A549 (cell line): ENCODE results near the gene PEX10.

Source experiments
- CHD4 ChIP-seq: fragments of 200-600 bp; sonication (generic); IDR thresholded peaks from 2 replicates; pipeline ENCODE4 v1.6.1; 2016; ENCODE audit warnings: antibody characterized with exemption, mild to moderate bottlenecking, borderline replicate concordance
- CTCF ChIP-seq: fragments of >200 bp; sonication (Bioruptor Twin); formaldehyde crosslinking; IDR thresholded peaks from 3 replicates; pipeline ENCODE4 v1.5.1; 2016
- EP300 ChIP-seq, 2 experiments: fragments of >200 bp; sonication (Bioruptor Twin); formaldehyde crosslinking; IDR thresholded peaks; 2 replicates in 1 of 2; 3 replicates in 1 of 2; pipeline ENCODE4 v1.6.1; 2016 to 2017
- ESRRA ChIP-seq: fragments of 150-350 bp; IDR thresholded peaks from 2 replicates; pipeline ENCODE4 v1.6.1; 2014; ENCODE audit warnings: mild to moderate bottlenecking, low read length, borderline replicate concordance
- JUN ChIP-seq, 2 experiments: fragments of >200 bp; sonication (Bioruptor Twin); formaldehyde crosslinking; IDR thresholded peaks; 2 replicates in 1 of 2; 3 replicates in 1 of 2; pipeline ENCODE4 v1.6.1; 2016 to 2017
- MAZ ChIP-seq: fragments of 150-350 bp; IDR thresholded peaks from 2 replicates; pipeline ENCODE4 v1.6.1; 2014; ENCODE audit warnings: antibody characterized with exemption, low read depth, low read length, borderline replicate concordance
- MYC ChIP-seq: IDR thresholded peaks from 2 replicates; pipeline ENCODE4 v1.6.1; 2012; ENCODE audit warnings: mild to moderate bottlenecking, inconsistent platforms, low read length, improper control_type of control experiment, borderline replicate concordance
- POLR2A ChIP-seq: IDR thresholded peaks from 2 replicates; pipeline ENCODE4 v1.6.1; 2012; ENCODE audit warnings: mild to moderate bottlenecking, low read length
- POLR2AphosphoS2 ChIP-seq: conservative IDR thresholded peaks from 2 replicates; pipeline ENCODE4 v1.6.1; 2012; ENCODE audit warnings: low read length, improper control_type of control experiment, inconsistent platforms
- RAD21 ChIP-seq, 2 experiments: fragments of >200 bp in 1 of 2; sonication (Bioruptor Twin) in 1 of 2; formaldehyde crosslinking in 1 of 2; IDR thresholded peaks in 1 of 2; conservative IDR thresholded peaks in 1 of 2; 2 replicates in 1 of 2; 3 replicates in 1 of 2; pipeline ENCODE4 v1.6.1; 2012 to 2018; ENCODE audit warnings: inconsistent platforms in 1 of 2

- TF ChIP-seq POLR2AphosphoS2 (no peak), CTCF (no peak), EP300 (IDR thresholded peaks at IDR 0.05) (no peak), POLR2A (no peak), JUN (IDR thresholded peaks at IDR 0.05) (no peak), MAZ (no peak), ESRRA (no peak), CHD4 (no peak), RAD21 (conservative IDR thresholded peaks at IDR 0.05 in 1 of 2, IDR thresholded peaks at IDR 0.05 in 1 of 2) (no peak), MYC (no peak)
Measured at GRCh38 chr1:2436876-2437275, 24.5 kb upstream of the PEX10 start.
